Heart right ventricle (tissue), 16 donors: ENCODE results near the gene QPCT. TPM values are rescaled to one million over a fixed set of nuclear protein-coding genes. Genes with fewer than 3 reads are reported as not detected.

ENCODE experiments used
- ATAC-seq, 8 donors: fragments of 200-7000 bp; cut with Tn5 transposase; one replicate each; pipeline ENCODE4 v1.9.1; 2020; ENCODE audit warnings: mild to moderate bottlenecking in 8 of 8, moderate library complexity in 8 of 8, moderate number of reproducible peaks in 1 of 8
- DNase-seq, 2 donors: peaks; one replicate each; pipeline ENCODE4 v3.0.0-alpha.2; 2020
- H3K27ac ChIP-seq, 10 donors: fragments of 200-600 bp; sonication (generic) in 2 of 10; one replicate each; pipeline versions ENCODE4 v1.5.0 to v1.8.0; 2020 to 2022; ENCODE audit warnings: mild to moderate bottlenecking in 3 of 10
- H3K27me3 ChIP-seq, 7 donors: fragments of 200-600 bp; one replicate each; pipeline ENCODE4 v1.8.0; 2021 to 2022; ENCODE audit warnings: mild to moderate bottlenecking in 2 of 7
- H3K36me3 ChIP-seq, 9 donors: fragments of 200-600 bp; sonication (generic) in 1 of 9; one replicate each; pipeline versions ENCODE4 v1.5.0 to v1.8.0; 2020 to 2022; ENCODE audit warnings: mild to moderate bottlenecking in 2 of 9
- H3K4me1 ChIP-seq, 9 donors: fragments of 200-600 bp; sonication (generic) in 1 of 9; one replicate each; pipeline versions ENCODE4 v1.5.0 to v1.8.0; 2020 to 2022; ENCODE audit warnings: mild to moderate bottlenecking in 4 of 9
- H3K4me3 ChIP-seq, 10 donors: fragments of 200-600 bp; sonication (generic) in 2 of 10; one replicate each; pipeline versions ENCODE4 v1.5.0 to v1.8.0; 2020 to 2022; ENCODE audit warnings: mild to moderate bottlenecking in 7 of 10, moderate library complexity in 2 of 10
- H3K9me3 ChIP-seq, 11 donors: fragments of 200-600 bp in 10 of 11; sonication (generic) in 2 of 11; one replicate each; pipeline versions ENCODE4 v1.5.0 to v1.8.0; 2013 to 2022; ENCODE audit warnings: mild to moderate bottlenecking in 2 of 11, control low read depth in 1 of 11, moderate library complexity in 1 of 11
- WGBS, 2 donors: extraction: QIAGEN DNeasy Blood & Tissue Kit; methylation state at CpG; one replicate each; pipeline ENCODE4 v1.1.7; 2013; ENCODE audit warnings: inconsistent platforms in 1 of 2; 5-methylcytosine and 5-hydroxymethylcytosine counted together
- intact Hi-C, 10 donors: fragments of 100-400 bp; cut with DNase I; formaldehyde crosslinking; loops; one replicate each; pipeline versions ENCODE4 v1.11.1 to v1.14.2; 2022
- polyA plus RNA-seq, 2 donors: library from polyadenylated mRNA; stranded (reverse); fragments of 200-250 nt; gene quantifications; one replicate each; pipeline ENCODE4 v1.2.3, GENCODE V29; 2013
- total RNA-seq, 10 donors: library from RNA; stranded (reverse); fragmentation: NEBNext Ultra II Directional in 3 of 10; extraction: Animal tissue kit (Norgen Biotek cat#: 25700) in 3 of 10; gene quantifications; one replicate each; pipeline versions ENCODE4 v1.2.1 to v1.2.4, GENCODE V29; 2021 to 2023
- TF ChIP-seq, protein P1 (sequence below), 9 donors: fragments of 200-600 bp; sonication (generic) in 2 of 9; IDR thresholded peaks; one replicate each; pipeline versions ENCODE4 v1.5.0 to v1.8.0; 2021 to 2022; ENCODE audit warnings: antibody characterized with exemption in 9 of 9, mild to moderate bottlenecking in 5 of 9, moderate library complexity in 1 of 9
- donor health status: Arrhythmogenic right ventricular cardiomyopathy.
- donor health status: ischemic (EF 13 %, LVEDD 7.1; RV severe dilation, severe dysfunction).
- donor health status: healthy with polysubstance abuse.
- donor health status: DM: no; HTN: yes; CAD: no.
- donor health status: DM: no; HTN: no; CAD: no.
- donor health status: ischemic (EF 25% LVEDD 6.9; RV normal size, moderate dysfunction).
- donor health status: ischemic (EF 25% LVEDD 5.7; RV mildly dilated, moderate dysfunction).
- donor health status: healthy.
- donor health status: DM: yes; HTN: yes; CAD: no.
- donor health status: Ischemic cardiomyopathy.
- donor health status: ischemic (EF 35%, LVEDD 5.7; RV mildly dilated, moderate dysfunction).
- donor health status: nonischemic (EF 11% LVEDD 7.7; RV severe dilation, severe dysfunction).
- donor health status: DM: yes; HTN: yes; CAD: no.
- donor health status: PGD.
- donor health status: ischemic (EF 29% LVEDD 5.4; RV normal size, mild dysfunction).
- donor health status: nonischemic (EF 23%, LVEDD 6.1; RV moderate dilation, normal function).

Gene QPCT
- total and polyA plus RNA-seq, 12 donors, result 0.54 to 8.1 (median 2.4) TPM

- ATAC-seq, result peak in 6 of 8 donors; percentile 31 to 83 (median 56)
- no peak for DNase-seq
- 62 to 72% methylated on average over 3 of the region's 3 CpGs for WGBS, 2 donors
- intact Hi-C loops, result no loop called here
- H3K27ac ChIP-seq, result peak overlapping the region in 1 of 10 donors; percentile 0
- no peaks in the 10 kb centered on the region for H3K36me3 ChIP-seq
- H3K4me1 ChIP-seq, result peaks cover 0 to 52% (median 22%) of the 10 kb centered on the region in 9 donors
- TF ChIP-seq, protein P1, sequence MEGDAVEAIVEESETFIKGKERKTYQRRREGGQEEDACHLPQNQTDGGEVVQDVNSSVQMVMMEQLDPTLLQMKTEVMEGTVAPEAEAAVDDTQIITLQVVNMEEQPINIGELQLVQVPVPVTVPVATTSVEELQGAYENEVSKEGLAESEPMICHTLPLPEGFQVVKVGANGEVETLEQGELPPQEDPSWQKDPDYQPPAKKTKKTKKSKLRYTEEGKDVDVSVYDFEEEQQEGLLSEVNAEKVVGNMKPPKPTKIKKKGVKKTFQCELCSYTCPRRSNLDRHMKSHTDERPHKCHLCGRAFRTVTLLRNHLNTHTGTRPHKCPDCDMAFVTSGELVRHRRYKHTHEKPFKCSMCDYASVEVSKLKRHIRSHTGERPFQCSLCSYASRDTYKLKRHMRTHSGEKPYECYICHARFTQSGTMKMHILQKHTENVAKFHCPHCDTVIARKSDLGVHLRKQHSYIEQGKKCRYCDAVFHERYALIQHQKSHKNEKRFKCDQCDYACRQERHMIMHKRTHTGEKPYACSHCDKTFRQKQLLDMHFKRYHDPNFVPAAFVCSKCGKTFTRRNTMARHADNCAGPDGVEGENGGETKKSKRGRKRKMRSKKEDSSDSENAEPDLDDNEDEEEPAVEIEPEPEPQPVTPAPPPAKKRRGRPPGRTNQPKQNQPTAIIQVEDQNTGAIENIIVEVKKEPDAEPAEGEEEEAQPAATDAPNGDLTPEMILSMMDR (IDR thresholded peaks at IDR 0.05), result no peak
- no peak overlapping the region for H3K4me3 ChIP-seq
- no peaks in the 10 kb centered on the region for H3K27me3 ChIP-seq
- no peaks in the 10 kb centered on the region for H3K9me3 ChIP-seq
Measured at GRCh38 chr2:37306024-37306423, 38.4 kb upstream of the QPCT start.

DNA sequence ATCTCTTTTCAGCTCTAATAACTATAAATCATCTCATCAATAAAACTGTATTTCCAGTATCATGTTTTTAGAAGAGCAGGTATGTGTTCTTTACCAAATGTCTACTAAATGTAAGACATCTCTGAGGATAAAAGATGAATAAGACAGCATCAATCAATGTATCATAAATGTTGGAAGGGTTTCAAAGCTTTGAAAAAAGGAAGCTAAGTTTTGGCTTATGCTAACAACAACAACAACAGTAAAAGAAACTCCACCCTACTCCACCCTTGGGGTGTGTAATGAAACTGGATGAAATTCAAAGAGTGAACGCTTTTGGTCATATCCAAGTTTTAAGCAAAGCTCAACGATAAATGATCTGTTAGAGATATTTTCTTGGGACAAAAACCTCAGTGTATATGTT is 36.9 kb upstream of the QPCT start:
- H3K36me3 ChIP-seq, result no peaks in the 10 kb centered on the region
- intact Hi-C loops, result no loop called here
- H3K27ac ChIP-seq, result peak overlapping the region in 1 of 10 donors; percentile 3
- H3K4me3 ChIP-seq, result no peak overlapping the region
- ATAC-seq, result peak in 1 of 8 donors; percentile 43
- H3K9me3 ChIP-seq, result no peaks in the 10 kb centered on the region
- TF ChIP-seq, protein P1 (IDR thresholded peaks at IDR 0.05), result no peak
- H3K4me1 ChIP-seq, result peaks cover 0 to 58% (median 31%) of the 10 kb centered on the region in 9 donors
- no peaks in the 10 kb centered on the region for H3K27me3 ChIP-seq
- no peak for DNase-seq
- WGBS, 2 donors, result 60 to 75% methylated on average over 2 of the region's 2 CpGs

DNA sequence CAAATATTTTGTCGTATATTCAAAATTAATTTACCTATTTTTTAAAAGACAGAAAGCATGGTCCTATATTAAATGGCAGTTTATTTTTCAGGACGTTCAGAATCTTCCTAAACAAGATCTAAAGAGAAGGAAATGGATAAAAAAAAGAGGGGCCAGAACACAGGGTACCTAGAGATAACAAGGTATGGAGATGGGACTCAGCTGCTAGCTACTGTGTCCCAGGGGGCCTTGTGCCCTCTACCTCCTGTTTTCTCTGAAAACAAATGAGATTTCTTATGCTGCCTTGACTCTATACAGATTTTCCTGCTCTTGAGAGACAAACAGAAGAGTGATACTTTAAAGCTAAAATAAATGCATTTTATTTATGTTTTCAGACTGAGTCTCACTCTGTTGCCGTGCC is 29.1 kb upstream of the QPCT start:
- Histone ChIP-seq H3K9me3 (no peaks in the 10 kb centered on the region), H3K4me1 (peaks cover 0 to 91% (median 24%) of the 10 kb centered on the region in 9 donors), H3K4me3 (no peak overlapping the region), H3K27ac (no peak overlapping the region), H3K27me3 (no peaks in the 10 kb centered on the region), H3K36me3 (peaks cover 0 to 21% (median 0%) of the 10 kb centered on the region in 9 donors)
- intact Hi-C loops, result no loop called here
- 80 to 84% methylated on average over 3 of the region's 3 CpGs for WGBS, 2 donors
- TF ChIP-seq, protein P1 (IDR thresholded peaks at IDR 0.05), result no peak
- ATAC-seq (no peak), DNase-seq (no peak)

- peaks cover 0 to 90% (median 25%) of the 10 kb centered on the region in 9 donors for H3K4me1 ChIP-seq
- ATAC-seq, result no peak
- H3K27me3 ChIP-seq, result no peaks in the 10 kb centered on the region
- 88 to 94% methylated on average over 5 of the region's 5 CpGs for WGBS, 2 donors
- no peaks in the 10 kb centered on the region for H3K9me3 ChIP-seq
- peaks cover 0 to 21% (median 0%) of the 10 kb centered on the region in 9 donors for H3K36me3 ChIP-seq
- intact Hi-C loops, result no loop called here
- H3K27ac ChIP-seq, result no peak overlapping the region
- TF ChIP-seq, protein P1 (IDR thresholded peaks at IDR 0.05), result no peak
- no peak for DNase-seq
- no peak overlapping the region for H3K4me3 ChIP-seq
Measured at GRCh38 chr2:37316181-37316580, 28.2 kb upstream of the QPCT start.
